ENCODE results near the gene PIN4.
"Not testable (repeated sequence)": the region's sequence is repeated elsewhere in the genome, so short reads cannot be mapped to it uniquely, and the experiment has no call there.

Gene PIN4

DNA sequence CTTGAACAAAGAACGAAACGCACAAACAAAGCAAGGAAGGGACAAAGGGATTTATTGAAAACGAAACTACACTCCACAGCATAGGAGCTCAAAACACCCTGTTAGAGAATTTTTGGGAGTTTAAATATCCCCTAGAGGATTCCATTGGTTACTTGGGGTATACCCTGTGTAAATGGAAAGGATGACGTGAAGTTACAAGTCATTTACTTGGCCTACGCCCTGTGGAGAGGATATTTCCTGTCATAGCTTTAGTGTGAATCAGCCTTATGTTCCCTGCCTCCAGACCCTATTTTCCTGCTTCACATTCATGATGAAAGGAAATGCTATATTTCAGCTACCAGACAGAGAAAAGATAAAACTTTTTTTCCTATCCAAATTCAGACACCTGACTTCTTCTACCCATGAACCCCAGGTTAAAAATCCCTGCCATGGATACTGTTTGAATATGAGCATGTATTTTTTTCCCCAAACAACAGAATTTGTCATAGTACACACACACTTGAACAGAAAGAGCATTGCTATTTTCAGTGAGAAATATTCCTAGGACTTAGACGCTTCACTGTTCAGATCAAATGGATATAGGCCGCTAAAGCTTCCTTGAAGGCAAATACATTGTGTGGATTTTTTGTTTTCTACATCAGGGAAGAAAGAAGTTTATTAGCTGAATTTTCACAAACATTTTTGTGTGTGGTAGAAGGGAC is 20.4 kb downstream of the PIN4 start:
- peak; percentile 6 for DNase-seq (ENCODE audit: low spot score)
- no peak for FAIRE-seq

GRCh38 chrX:72202792-72203401 is 21.3 kb downstream of the PIN4 start:
- FAIRE-seq (no peak), DNase-seq (ENCODE audit: low spot score) (no peak)

DNA sequence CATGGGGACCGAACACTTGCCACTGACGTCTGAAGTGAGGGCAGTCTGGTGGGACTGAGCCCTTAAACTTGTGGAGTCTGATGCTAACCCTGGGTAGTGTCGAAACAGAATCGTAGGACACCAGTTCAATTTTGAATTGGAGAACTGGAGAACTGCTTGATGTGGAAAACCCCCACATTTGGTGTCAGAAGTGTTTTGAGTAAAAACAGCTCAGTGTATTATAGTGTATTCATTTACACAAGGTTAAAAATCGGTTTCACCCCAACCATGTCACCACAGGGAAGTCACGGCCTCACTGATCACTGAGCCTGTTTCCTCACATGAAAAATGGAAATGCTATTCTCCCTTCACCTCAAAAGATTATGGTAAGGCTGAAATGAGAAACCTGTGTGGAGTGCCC is 21.9 kb downstream of the PIN4 start:
- DNase-seq (ENCODE audit: low spot score), result no peak
- no peak for FAIRE-seq

DNA sequence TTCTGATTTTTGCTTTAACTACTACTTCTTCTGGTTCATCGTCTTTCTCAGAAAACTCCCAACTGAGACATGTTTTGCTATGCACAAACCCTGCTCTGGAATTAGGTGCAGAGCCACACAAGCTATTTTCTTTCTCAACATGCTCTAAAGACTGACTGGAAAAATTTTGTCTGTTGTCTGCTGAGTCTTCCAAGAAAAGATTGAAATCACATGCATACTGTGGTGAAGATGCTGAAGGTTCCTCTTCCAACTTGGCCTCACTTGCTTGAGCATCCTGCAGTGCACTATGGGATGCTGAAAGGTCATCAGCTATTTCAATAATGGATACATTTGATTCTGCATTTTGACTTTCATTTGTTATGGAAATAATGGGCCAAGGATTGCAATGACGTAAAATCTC is 24.1 kb downstream of the PIN4 start:
- FAIRE-seq, result no peak
- DNase-seq (ENCODE audit: low spot score), result no peak

- DNase-seq (ENCODE audit: low spot score) (no peak), FAIRE-seq (no peak)
These were observed 25.8 kb downstream of the PIN4 start for GRCh38 chrX:72207366-72207765.

DNA sequence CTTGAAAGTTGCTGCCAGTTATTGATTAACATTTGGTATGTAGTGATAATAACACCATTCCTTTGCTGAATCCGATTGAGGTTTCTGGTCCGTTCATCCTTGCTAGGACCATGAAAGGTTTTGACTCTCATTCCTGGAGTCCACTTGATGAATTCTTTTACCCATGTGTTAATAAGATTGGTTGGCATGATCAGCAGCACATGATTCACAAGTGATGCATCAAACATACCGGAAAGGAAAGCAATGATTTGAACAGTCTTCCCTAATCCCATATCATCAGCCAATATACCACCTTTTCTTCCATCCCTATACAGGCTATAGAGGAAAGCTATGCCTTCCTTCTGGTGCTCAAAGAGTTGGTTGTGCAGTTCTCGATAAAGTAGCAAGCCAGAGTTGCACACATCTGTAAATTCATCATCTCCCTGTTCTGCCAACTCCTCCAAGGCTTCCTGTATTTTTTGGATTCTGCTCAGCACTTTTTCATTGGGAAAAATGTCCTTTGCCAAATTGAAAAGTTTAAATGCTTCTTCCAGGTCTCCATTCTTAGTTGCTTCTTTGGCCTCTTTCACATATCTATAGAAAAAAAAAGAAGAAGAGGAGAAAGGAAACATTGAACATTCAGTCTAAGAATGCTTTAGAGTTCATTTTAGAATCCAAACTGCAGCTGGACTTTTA is 26.7 kb downstream of the PIN4 start:
- DNase-seq (ENCODE audit: low spot score) (no peak), FAIRE-seq (no peak)

DNA sequence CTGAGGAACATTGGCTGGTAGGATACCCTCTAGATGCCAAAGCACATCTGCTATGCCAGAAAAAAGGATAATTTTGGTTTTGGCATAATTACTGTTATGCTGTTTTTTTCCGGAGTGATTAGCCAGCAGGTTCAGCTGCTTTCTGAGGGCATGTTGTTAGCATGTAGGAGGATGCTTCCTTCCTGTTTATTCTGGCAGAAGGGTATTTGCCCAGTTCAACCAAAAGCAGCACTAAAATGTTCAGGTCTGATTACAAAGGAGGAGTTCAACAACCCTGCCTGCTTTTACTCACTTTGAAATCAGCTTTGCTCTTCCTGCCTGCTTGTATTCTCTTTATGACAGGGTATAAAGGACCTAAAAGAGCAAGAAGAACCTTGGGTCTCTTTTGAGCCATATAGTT is 35.4 kb downstream of the PIN4 start:
- no peak for FAIRE-seq

GRCh38 chrX:72220375-72220774 is 38.8 kb downstream of the PIN4 start:
- DNase-seq (ENCODE audit: low spot score); FAIRE-seq: not testable (repeated sequence)

More for the DNA sequence above, 35.4 kb downstream of the PIN4 start:
- DNase-seq (ENCODE audit: low spot score), result no peak

GRCh38 chrX:72230290-72230689 is 48.7 kb downstream of the PIN4 start:
- FAIRE-seq (no peak), DNase-seq (ENCODE audit: low spot score) (no peak)

DNA sequence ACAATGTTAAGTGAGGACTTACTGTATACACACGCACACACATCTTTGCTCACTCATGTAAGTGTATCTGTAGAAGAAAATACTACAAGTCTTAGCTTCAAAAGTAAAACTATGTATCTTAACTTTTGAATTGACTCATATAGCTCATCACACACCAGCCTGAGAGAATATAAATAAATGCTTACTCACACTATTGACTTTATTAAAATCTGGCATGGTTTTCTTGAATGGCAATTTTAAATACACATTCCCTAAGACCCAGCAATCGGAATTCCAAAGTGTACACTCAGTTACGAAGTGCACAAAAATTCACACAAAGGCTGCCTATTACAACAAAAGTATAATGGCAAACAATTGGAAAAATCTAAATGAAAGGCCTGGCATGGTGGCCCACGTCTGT is 55.3 kb downstream of the PIN4 start:
- DNase-seq (ENCODE audit: low spot score), result no peak
- FAIRE-seq, result no peak

- FAIRE-seq, result no peak
- no peak for DNase-seq (ENCODE audit: low spot score)
These were observed 56.6 kb downstream of the PIN4 start for GRCh38 chrX:72238183-72238582.

- FAIRE-seq (peak; percentile 75), DNase-seq (ENCODE audit: low spot score) (peak; percentile 95)
These were observed 57.3 kb downstream of the PIN4 start, which contains the start of gene ERCC6L for GRCh38 chrX:72238721-72239475. TSS of gene ERCC6L (minus strand) at chrX:72239027. CDS start at chrX:72238911, 116 bp downstream.

DNA sequence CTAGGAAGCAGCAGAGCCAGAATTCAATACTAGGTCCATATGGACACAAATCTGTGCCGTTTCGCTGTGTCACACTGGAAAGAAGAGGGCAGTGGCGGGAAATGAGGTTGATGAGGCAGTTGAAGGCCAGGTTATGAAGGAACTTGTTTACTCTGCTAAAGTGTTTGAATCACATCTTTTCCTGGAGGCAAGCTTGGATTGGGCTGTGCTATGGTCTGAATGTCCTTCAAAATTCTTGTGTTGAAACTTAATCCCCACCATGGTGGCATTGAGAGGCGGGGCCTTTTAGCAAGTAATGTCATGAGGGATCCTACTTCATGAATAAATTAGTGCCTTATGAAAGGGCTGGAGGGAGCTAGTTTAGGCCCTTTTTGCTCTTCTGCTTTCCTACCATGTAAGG is 59.4 kb downstream of the PIN4 start:
- no peak for FAIRE-seq
- DNase-seq (ENCODE audit: low spot score), result no peak

DNA sequence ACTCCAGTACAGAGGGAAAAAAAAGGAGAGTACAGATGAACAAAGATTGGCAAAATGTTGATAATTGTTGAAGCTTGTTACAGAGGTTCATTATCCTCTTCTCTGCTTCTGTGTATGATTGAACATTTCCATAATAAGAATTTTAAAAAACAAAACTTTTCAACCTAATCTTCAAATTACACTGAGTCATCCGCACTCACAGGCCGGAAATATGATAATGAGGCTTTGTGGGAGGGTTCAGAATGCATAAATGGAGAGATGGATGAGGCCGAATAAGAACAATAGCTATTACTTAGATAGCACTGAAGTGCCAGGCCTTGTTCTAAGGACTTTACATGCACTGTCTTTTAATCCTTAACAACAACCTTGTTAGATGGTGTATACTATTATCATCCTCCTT is 61.9 kb downstream of the PIN4 start:
- DNase-seq (ENCODE audit: low spot score) (no peak), FAIRE-seq (no peak)

DNA sequence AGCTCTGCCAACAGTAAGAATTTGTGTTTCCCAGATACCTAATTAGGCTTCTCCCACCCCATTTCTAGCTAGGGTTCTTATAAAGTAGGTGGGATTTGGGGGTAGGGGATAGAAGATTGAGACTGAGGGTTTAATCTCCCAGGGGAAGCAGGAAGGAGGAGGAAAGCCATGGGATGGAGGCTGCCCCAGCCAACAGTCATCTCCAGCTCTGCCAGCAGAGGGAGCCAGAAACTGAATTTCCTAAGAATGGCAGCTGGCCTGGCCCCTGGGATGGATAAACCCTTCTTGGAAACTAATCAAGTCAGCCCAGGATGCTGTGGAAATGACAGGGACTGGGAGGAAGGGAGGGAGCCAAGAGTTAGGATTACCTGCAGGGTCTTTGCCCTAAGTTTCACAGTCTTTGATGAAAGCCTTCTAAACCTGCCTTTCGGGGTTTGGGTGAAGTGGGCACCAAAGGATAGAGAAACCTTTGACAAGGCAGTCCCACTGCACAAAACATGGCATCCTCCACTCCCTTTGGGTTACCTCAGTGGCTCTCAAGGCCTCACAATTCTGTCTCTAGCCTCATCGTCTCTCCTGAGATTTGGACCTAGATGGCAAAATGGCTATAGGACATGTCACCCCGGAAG is 64.0 kb downstream of the PIN4 start:
- DNase-seq (ENCODE audit: low spot score) (peak; percentile 67), FAIRE-seq (no peak)

GRCh38 chrX:72247206-72247942 is 65.8 kb downstream of the PIN4 start:
- DNase-seq (ENCODE audit: low spot score) (no peak), FAIRE-seq (no peak)

Measured in urothelium cell line (cell line).